Omental fat pad (tissue), 4 donors: ENCODE data around the gene POR. TPM values are rescaled to one million over a fixed set of nuclear protein-coding genes. Genes with fewer than 3 reads are reported as not detected.
"Not testable (repeated sequence)": the region's sequence is repeated elsewhere in the genome, so short reads cannot be mapped to it uniquely, and the experiment has no call there.

ENCODE experiments used
- ATAC-seq: fragments of 150-250 bp; one replicate; pipeline ENCODE4 v1.9.1; 2016; ENCODE audit warnings: mild to moderate bottlenecking, moderate library complexity; ENCODE audit not compliant: low FRiP score
- DNase-seq: peaks from one replicate; pipeline ENCODE4 v3.0.0-alpha.2; 2019; ENCODE audit warnings: low spot score
- total RNA-seq, 4 donors: library from RNA; depleted of rRNA; stranded (reverse); fragments of >200 nt; gene quantifications; one replicate each; pipeline ENCODE4 v1.1.0, GENCODE V29; 2016
- TF ChIP-seq, protein P1 (sequence below), 3 donors: fragments of 450-650 bp; IDR thresholded peaks; one replicate each; pipeline ENCODE4 v1.5.1; 2016 to 2017; ENCODE audit warnings: antibody characterized with exemption in 3 of 3, mild to moderate bottlenecking in 3 of 3, moderate library complexity in 2 of 3

The POR gene
- total RNA-seq, 4 donors from 2014 or later = 105 to 243 (median 150) TPM

DNA sequence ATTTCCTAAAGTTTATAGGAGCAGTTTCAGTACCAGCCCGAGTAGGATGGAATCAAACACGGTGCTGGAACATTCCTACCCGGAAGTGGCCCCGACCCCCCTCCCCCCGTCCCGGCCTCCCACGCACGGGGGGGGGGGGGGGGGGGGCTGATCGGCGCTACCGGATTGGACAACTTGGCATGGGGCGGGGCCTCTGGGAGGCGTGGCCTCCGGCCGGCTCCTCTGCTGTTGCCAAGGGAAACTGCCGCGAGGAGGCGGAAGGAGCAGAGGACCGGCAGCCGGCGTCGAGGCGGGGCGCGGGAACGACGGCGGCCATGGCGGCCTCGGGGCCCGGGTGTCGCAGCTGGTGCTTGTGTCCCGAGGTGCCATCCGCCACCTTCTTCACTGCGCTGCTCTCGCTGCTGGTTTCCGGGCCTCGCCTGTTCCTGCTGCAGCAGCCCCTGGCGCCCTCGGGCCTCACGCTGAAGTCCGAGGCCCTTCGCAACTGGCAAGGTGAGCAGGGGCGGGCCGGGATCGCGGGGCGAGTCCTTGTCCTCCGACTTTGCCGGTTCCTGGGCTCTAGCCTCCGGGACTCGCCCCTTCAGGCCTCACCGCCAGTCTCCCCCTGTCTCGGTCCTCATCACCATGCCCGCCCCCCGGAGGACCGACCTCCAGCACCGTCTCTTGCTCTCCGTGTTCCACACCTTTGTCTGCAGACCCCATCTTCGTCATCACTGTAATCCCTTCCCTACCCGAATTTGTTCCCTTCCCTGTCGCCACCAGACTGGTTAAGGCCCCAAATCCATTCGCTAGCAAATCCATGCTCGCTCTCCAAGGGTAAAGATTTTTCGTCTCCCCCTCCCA, 36.0 kb upstream of the POR start, which contains the start of gene RHBDD2:
TSS of gene RHBDD2 (plus strand) at position 266 of the 843 bp plus-strand sequence. CDS start at position 315, 49 bp downstream.
- TF ChIP-seq, protein P1, sequence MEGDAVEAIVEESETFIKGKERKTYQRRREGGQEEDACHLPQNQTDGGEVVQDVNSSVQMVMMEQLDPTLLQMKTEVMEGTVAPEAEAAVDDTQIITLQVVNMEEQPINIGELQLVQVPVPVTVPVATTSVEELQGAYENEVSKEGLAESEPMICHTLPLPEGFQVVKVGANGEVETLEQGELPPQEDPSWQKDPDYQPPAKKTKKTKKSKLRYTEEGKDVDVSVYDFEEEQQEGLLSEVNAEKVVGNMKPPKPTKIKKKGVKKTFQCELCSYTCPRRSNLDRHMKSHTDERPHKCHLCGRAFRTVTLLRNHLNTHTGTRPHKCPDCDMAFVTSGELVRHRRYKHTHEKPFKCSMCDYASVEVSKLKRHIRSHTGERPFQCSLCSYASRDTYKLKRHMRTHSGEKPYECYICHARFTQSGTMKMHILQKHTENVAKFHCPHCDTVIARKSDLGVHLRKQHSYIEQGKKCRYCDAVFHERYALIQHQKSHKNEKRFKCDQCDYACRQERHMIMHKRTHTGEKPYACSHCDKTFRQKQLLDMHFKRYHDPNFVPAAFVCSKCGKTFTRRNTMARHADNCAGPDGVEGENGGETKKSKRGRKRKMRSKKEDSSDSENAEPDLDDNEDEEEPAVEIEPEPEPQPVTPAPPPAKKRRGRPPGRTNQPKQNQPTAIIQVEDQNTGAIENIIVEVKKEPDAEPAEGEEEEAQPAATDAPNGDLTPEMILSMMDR (IDR thresholded peaks at IDR 0.05) = no peak
- DNase-seq (peak; percentile 71), ATAC-seq (peak; percentile 96)

GRCh38 chr7:75879771-75880184, 35.2 kb upstream of the POR start:
- DNase-seq (no peak), ATAC-seq (no peak)
- TF ChIP-seq, protein P1 (IDR thresholded peaks at IDR 0.05) = no peak

GRCh38 chr7:75880242-75880641, 34.7 kb upstream of the POR start:
- TF ChIP-seq, protein P1 (IDR thresholded peaks at IDR 0.05) = no peak
- DNase-seq (no peak), ATAC-seq (no peak)

DNA sequence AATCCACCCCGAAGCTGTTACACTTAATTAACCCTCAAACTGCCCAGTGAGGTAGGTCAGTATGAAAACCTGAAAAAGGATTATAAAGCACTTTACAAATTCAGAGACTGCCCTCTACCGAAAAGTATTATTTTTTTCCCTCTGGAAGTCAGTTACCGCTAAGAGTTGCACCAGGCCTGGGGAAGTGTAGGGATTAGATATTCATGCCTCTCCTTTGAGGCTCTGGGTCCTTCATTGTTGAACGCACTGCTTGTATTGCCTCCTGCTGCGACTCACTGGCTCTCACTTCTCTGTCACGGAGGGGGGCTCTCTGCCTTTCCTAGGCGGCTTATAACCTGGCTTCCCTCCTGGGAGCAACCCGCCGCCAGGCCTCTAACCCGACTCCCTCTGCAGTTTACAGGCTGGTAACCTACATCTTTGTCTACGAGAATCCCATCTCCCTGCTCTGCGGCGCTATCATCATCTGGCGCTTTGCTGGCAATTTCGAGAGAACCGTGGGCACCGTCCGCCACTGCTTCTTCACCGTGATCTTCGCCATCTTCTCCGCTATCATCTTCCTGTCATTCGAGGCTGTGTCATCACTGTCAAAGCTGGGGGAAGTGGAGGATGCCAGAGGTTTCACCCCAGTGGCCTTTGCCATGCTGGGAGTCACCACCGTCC, 33.4 kb upstream of the POR start:
- TF ChIP-seq, protein P1 (IDR thresholded peaks at IDR 0.05) = no peak
- ATAC-seq = no peak
- DNase-seq = no peak

DNA sequence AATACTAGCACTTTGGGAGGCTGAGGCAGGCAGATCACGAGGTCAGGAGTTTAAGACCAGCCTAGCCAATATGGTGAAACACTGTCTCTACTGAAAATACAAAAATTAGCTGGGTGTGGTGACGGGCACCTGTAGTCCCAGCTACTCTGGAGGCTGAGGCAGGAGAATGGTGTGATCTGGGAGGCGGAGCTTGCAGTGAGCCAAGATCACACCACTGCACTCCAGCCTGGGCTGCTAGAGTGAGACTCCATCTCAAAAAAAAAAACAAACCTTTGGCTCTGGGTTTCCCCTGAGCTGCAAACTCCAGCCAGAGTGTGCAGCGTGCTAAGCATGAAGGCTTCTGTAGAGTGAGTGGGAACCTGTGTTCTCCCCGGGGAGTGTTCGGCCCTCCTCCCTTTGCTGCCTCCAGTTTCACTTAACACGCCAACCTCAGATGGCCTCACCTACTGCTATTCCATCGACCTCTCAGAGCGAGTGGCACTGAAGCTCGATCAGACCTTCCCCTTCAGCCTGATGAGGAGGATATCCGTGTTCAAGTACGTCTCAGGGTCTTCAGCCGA, 31.6 kb upstream of the POR start:
- not testable (repeated sequence) for DNase-seq, ATAC-seq

DNA sequence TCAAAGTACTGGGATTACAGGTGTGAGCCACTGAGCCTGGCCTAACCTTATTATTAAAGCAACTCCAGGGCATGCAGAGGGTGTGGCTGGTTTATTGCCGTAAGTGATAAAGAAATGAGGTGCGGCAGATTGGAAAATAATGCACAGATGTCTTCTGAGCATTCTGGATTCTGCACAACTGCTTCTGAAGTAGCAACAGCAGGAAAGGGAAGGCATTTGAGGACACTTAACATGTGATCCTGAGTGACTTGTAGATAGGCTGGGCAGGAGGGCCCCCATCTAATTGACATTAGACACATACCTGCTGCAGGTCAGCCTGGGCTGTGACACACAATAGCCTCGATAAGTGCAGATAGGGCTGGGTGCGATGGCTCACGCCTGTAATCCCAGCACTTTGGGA, 30.5 kb upstream of the POR start:
- TF ChIP-seq, protein P1 (IDR thresholded peaks at IDR 0.05) = no peak
- DNase-seq = no peak
- no peak for ATAC-seq

- DNase-seq (no peak), ATAC-seq (no peak)
- TF ChIP-seq, protein P1 (IDR thresholded peaks at IDR 0.05) = no peak
Observed at GRCh38 chr7:75885036-75885435, 29.9 kb upstream of the POR start.
